Measurements from ENCODE around the gene PITX1. TPM values are rescaled to one million over a fixed set of nuclear protein-coding genes. Genes with fewer than 3 reads are reported as not detected.

PITX1 gene
- total and polyA plus RNA-seq, 2 donors (not counting 3 experiments of a cell fraction or from before 2014, with no cell fraction given), result 0.48 to 6.0 TPM

GRCh38 chr5:135048286-135048685, 14.3 kb upstream of the PITX1 start:
- DNase-seq (ENCODE audit: low read depth, low spot score), result no peak
- no peaks in the 10 kb centered on the region for H3K9me1 ChIP-seq (replicated peaks; ENCODE audit: control insufficient read depth, extremely low read depth, insufficient read depth, low read length)
- H2AFZ ChIP-seq (ENCODE audit: low read depth, low read length), result no peak overlapping the region
- H4K20me1 ChIP-seq (replicated peaks; ENCODE audit: control insufficient read depth, extremely low read depth, insufficient read depth, low read length), result no peaks in the 10 kb centered on the region
- dilution Hi-C loops (cut with MboI; ENCODE audit: extremely low pct_ligation_motif_present, low sequenced_read_pairs), result no loop called here
- H3K4me3 ChIP-seq (replicated peaks in 1 of 3; ENCODE audit: insufficient read depth in 1 of 3, low read depth in 1 of 3, low read length in 3 of 3), result no peak overlapping the region
- H3K36me3 ChIP-seq (ENCODE audit: control insufficient read depth in 2 of 2, extremely low read depth in 1 of 2, insufficient read depth in 2 of 2, low read length in 2 of 2), result no peaks in the 10 kb centered on the region
- no TSS peak for BruUV-seq (replicated peaks)
- no peak overlapping the region for H3K27ac ChIP-seq (ENCODE audit: insufficient read depth, low read depth, low read length)
- intact Hi-C loops (cut with micrococcal nuclease), result no loop called here
- no peak overlapping the region for H3K9ac ChIP-seq (replicated peaks; ENCODE audit: extremely low read depth, insufficient read depth, low read length)
- TF ChIP-seq JUN (IDR thresholded peaks at IDR 0.05; ENCODE audit: borderline replicate concordance, insufficient read depth, insufficient read length, low read depth) (no peak), POLR2AphosphoS5 (IDR thresholded peaks at IDR 0.05; ENCODE audit: insufficient read depth, low read depth, low read length) (no peak), FOS (IDR thresholded peaks at IDR 0.05; ENCODE audit: borderline replicate concordance, insufficient read depth, low read length) (no peak), GATA2 (IDR thresholded peaks at IDR 0.05; ENCODE audit: insufficient read depth, insufficient read length, low read depth, low read length) (no peak), POLR2A (IDR thresholded peaks at IDR 0.05; ENCODE audit: low read depth, low read length) (no peak), MAX (IDR thresholded peaks at IDR 0.05; ENCODE audit: insufficient read depth, insufficient read length) (no peak), CTCF (IDR thresholded peaks at IDR 0.05; ENCODE audit: extremely low read depth in 1 of 2, insufficient read depth in 1 of 2, low read depth in 1 of 2, low read length in 2 of 2) (no peak), MYC (IDR thresholded peaks at IDR 0.05; ENCODE audit: low read depth, low read length) (no peak), EZH2 (IDR thresholded peaks at IDR 0.05; ENCODE audit: borderline replicate concordance, low read depth, low read length, severe bottlenecking) (no peak)
- FAIRE-seq, result no peak
- no peaks in the 10 kb centered on the region for H3K79me2 ChIP-seq (ENCODE audit: control insufficient read depth, insufficient read depth, low read length)
- POLR2A ChIA-PET, result no interaction called here
- no peaks in the 10 kb centered on the region for H3K4me1 ChIP-seq (ENCODE audit: control insufficient read depth, extremely low read depth, insufficient read depth, low read length)
- no peaks in the 10 kb centered on the region for H3K9me3 ChIP-seq (replicated peaks; ENCODE audit: control insufficient read depth, insufficient read depth, low read length)
- CTCF ChIA-PET, result no interaction called here
- peaks cover 52 to 84% of the 10 kb centered on the region in 2 experiments for H3K27me3 ChIP-seq (ENCODE audit: control insufficient read depth in 2 of 2, insufficient read depth in 2 of 2, low read length in 2 of 2)
- H3K4me2 ChIP-seq (ENCODE audit: insufficient read depth, low read length), result no peak overlapping the region
